Fibroblast of the aortic adventitia (primary cell): Measurements from ENCODE around the gene TGFA. TPM values are rescaled to one million over a fixed set of nuclear protein-coding genes. Genes with fewer than 3 reads are reported as not detected.

Source experiments
- DNase-seq: peaks from one replicate; pipeline ENCODE4 v3.0.0-alpha.2; 2010; ENCODE audit warnings: low read depth
- H3K4me3 ChIP-seq: 2 replicates; pipeline ENCODE4 v1.5.1; 2011; ENCODE audit warnings: low read depth, mild to moderate bottlenecking, control low read depth, low read length, moderate library complexity
- CTCF ChIP-seq: IDR thresholded peaks from 2 replicates; pipeline ENCODE4 v1.5.1; 2011; ENCODE audit warnings: mild to moderate bottlenecking, low read length, control low read depth, inconsistent platforms; ENCODE audit not compliant: insufficient read depth
- total RNA-seq: library from RNA; depleted of rRNA; stranded (reverse); fragments of >200 nt; gene quantifications from 2 replicates; pipeline ENCODE4 v1.2.3, GENCODE V29; 2012; ENCODE audit warnings: low replicate concordance

The TGFA gene
- total RNA-seq, 1 donor: not detected

- H3K4me3 ChIP-seq: no peak overlapping the region
- DNase-seq: no peak
- peak; percentile 9 for TF ChIP-seq CTCF
Observed at GRCh38 chr2:70498054-70498453, 55.6 kb downstream of the TGFA start.

GRCh38 chr2:70496819-70497218 is 56.8 kb downstream of the TGFA start:
- H3K4me3 ChIP-seq: no peak overlapping the region
- DNase-seq: no peak
- no peak for TF ChIP-seq CTCF

GRCh38 chr2:70494293-70494886 is 59.2 kb downstream of the TGFA start:
- no peak overlapping the region for H3K4me3 ChIP-seq
- no peak for DNase-seq
- no peak for TF ChIP-seq CTCF

GRCh38 chr2:70490381-70490780 is 63.2 kb downstream of the TGFA start:
- no peak for TF ChIP-seq CTCF
- H3K4me3 ChIP-seq: no peak overlapping the region
- DNase-seq: no peak

- no peak for TF ChIP-seq CTCF
- H3K4me3 ChIP-seq: no peak overlapping the region
- no peak for DNase-seq
Observed at GRCh38 chr2:70489165-70489564, 64.5 kb downstream of the TGFA start.

GRCh38 chr2:70484086-70484485 is 69.5 kb downstream of the TGFA start:
- no peak for DNase-seq
- H3K4me3 ChIP-seq: no peak overlapping the region
- TF ChIP-seq CTCF: no peak

- TF ChIP-seq CTCF: no peak
- DNase-seq: no peak
- H3K4me3 ChIP-seq: no peak overlapping the region
Observed at GRCh38 chr2:70482401-70482800, 71.2 kb downstream of the TGFA start.
